AG04449 (cell line): ENCODE data around the gene CRTAC1.

Experiments
- CTCF ChIA-PET: fragments of 350-600 bp; formaldehyde crosslinking; extraction: SDS; loops from one replicate; lab custom pipeline; 2021; ENCODE audit warnings: antibody characterized with exemption; lab: Yijun Ruan, JAX
- POLR2A ChIA-PET: fragments of 400-600, 350-600 bp; formaldehyde crosslinking; extraction: SDS; loops from one replicate; lab custom pipeline; 2020; ENCODE audit warnings: antibody characterized with exemption, inconsistent platforms; lab: Yijun Ruan, JAX
- DNase-seq: peaks from one replicate; pipeline ENCODE4 v3.0.0-alpha.2; 2010; ENCODE audit warnings: low read depth, low spot score
- H3K4me3 ChIP-seq: 2 replicates; pipeline ENCODE4 v1.5.1; 2011; ENCODE audit warnings: low read depth, mild to moderate bottlenecking, control low read depth, low read length
- TF ChIP-seq, protein P1 (sequence below): IDR thresholded peaks from one replicate; pipeline ENCODE4 v1.5.1; 2011; ENCODE audit warnings: mild to moderate bottlenecking, moderate library complexity, low read length, control low read depth, inconsistent platforms; ENCODE audit not compliant: insufficient read depth; ENCODE audit errors: missing control alignments

CRTAC1 gene

DNA sequence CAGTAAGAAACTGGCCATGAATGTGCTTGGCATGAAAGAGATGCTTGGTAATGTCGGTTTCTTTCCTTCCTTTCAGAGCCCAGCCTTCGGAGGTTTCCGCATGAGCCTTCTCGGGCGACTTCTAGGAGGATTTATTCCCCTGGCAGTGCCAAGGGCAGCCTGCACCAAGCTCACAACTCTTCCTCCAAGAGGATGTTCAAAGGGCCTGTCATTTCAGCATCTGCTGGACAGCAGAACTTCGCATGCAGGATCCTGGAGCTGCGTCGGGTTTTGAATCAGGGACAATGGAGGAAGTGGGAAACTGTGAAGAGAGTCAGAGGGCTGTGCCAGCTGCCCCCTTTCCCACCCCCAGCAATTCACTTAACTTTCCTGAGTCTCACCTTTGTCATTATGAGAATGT lies 159.4 kb downstream of the CRTAC1 start:
- TF ChIP-seq, protein P1, sequence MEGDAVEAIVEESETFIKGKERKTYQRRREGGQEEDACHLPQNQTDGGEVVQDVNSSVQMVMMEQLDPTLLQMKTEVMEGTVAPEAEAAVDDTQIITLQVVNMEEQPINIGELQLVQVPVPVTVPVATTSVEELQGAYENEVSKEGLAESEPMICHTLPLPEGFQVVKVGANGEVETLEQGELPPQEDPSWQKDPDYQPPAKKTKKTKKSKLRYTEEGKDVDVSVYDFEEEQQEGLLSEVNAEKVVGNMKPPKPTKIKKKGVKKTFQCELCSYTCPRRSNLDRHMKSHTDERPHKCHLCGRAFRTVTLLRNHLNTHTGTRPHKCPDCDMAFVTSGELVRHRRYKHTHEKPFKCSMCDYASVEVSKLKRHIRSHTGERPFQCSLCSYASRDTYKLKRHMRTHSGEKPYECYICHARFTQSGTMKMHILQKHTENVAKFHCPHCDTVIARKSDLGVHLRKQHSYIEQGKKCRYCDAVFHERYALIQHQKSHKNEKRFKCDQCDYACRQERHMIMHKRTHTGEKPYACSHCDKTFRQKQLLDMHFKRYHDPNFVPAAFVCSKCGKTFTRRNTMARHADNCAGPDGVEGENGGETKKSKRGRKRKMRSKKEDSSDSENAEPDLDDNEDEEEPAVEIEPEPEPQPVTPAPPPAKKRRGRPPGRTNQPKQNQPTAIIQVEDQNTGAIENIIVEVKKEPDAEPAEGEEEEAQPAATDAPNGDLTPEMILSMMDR: no peak
- CTCF ChIA-PET: interaction anchor here (1.0 to 11.6 kb wide), 8 partner anchors 10 to 111 kb away, joined by 3 to 176 read pairs (median 5); no protein-coding TSS in a partner anchor

GRCh38 chr10:97869091-97870042 lies 161.1 kb downstream of the CRTAC1 start:
- ChIA-PET CTCF (interaction anchor here (0.6 to 11.6 kb wide), 17 partner anchors 9 to 168 kb away, joined by 3 to 176 read pairs (median 3); no protein-coding TSS in a partner anchor), POLR2A (no interaction called here)
- H3K4me3 ChIP-seq: no peak overlapping the region
- DNase-seq: no peak
- TF ChIP-seq, protein P1: peak; percentile 71

More for the DNA sequence above, 159.4 kb downstream of the CRTAC1 start:
- POLR2A ChIA-PET: no interaction called here
- H3K4me3 ChIP-seq: no peak overlapping the region
- DNase-seq: no peak

DNA sequence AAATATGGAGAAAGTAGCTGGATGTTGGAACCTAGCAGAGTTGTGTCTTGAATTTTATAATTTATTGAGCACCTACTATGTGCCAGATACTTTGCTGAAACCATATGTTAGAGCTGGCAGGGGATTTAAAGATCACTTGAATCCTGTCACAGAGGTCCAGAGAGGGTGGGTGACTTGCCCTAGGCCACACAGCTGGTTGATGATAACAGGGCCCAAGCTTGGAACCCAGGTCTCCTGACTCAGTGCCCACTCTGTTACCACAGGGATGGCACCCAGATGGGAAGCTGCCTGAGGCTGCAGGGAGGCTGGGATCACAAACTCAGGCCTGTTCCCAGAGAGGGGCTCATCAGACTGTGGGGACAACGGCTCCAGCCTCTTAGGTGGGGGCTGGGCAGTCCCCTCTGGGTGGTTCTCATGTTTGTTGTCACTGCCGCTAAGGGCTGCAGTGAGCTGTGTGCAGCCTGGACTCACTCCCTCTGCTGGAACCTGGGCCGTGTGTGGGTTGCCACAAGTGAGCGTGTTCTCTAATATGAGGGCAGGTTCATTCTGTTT lies 162.2 kb downstream of the CRTAC1 start:
- DNase-seq: no peak
- CTCF ChIA-PET: interaction anchor here (0.9 to 11.6 kb wide), 10 partner anchors 8 to 173 kb away, joined by 3 to 176 read pairs (median 3); no protein-coding TSS in a partner anchor
- POLR2A ChIA-PET: no interaction called here
- no peak overlapping the region for H3K4me3 ChIP-seq
- TF ChIP-seq, protein P1: no peak

- H3K4me3 ChIP-seq: no peak overlapping the region
- ChIA-PET POLR2A (no interaction called here), CTCF (interaction anchor here (0.9 to 11.6 kb wide), 5 partner anchors 27 to 174 kb away, joined by 3 to 176 read pairs (median 3); no protein-coding TSS in a partner anchor)
- no peak for DNase-seq
- TF ChIP-seq, protein P1: no peak
Observed at GRCh38 chr10:97867220-97867800, 163.1 kb downstream of the CRTAC1 start.

DNA sequence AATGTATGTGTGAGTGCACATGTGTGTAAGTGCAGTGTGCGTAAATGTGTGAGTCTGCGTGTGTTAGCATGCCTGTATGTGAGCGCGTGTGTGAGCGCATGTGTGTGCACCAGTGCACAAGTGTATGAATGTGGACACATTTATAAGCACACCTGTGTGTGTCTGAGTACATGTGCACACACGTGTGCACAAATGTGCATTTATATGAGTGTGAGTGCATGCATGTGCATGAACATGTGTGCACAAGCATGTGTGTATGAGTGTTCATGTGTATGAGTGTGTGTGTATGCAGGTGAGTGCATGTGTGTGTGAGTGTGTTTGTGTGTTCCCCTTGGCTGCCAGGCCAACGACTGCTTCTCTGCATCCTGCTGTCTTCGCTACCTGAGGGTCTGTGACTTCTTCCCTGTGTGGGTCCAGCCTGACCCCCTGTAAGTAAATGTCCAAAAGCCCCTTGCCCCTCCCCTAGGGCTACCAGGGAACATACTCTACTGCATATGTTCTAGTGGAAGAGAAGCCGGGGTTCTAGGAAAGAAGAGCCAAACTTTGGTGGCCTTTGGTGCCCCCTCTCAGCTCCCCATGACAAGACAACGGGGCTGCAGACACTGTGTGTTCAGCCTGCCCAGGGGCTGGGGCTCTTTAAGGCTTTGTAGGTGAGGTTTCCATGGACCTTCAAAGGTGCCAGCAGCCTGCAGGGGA lies 163.7 kb downstream of the CRTAC1 start:
- H3K4me3 ChIP-seq: no peak overlapping the region
- ChIA-PET POLR2A (no interaction called here), CTCF (interaction anchor here (1.5 to 6.1 kb wide), 2 partner anchors 74 to 106 kb away, joined by 6 to 67 read pairs; no protein-coding TSS in a partner anchor)
- TF ChIP-seq, protein P1: no peak
- no peak for DNase-seq
